Nephron progenitor cell (in vitro differentiated cells): ENCODE data around the gene SLC35C1.
"Not testable (repeated sequence)": the region's sequence is repeated elsewhere in the genome, so short reads cannot be mapped to it uniquely, and the experiment has no call there.

ENCODE experiments used
- DNase-seq: peaks from one replicate; pipeline ENCODE4 v3.0.0; 2021
- H3K27ac Mint-ChIP-seq: 2 replicates; pipeline ENCODE4 v1.8.0; 2021; ENCODE audit warnings: mild to moderate bottlenecking, moderate library complexity, mixed read lengths
- H3K27me3 Mint-ChIP-seq: 2 replicates; pipeline ENCODE4 v1.8.0; 2021; ENCODE audit warnings: mild to moderate bottlenecking, low read depth, mixed read lengths; ENCODE audit not compliant: poor library complexity
- H3K36me3 Mint-ChIP-seq: 2 replicates; pipeline ENCODE4 v1.8.0; 2021; ENCODE audit warnings: low read depth, mixed read lengths
- H3K4me1 Mint-ChIP-seq: 2 replicates; pipeline ENCODE4 v1.8.0; 2021; ENCODE audit warnings: mixed read lengths
- H3K4me3 Mint-ChIP-seq: 2 replicates; pipeline ENCODE4 v1.8.0; 2021; ENCODE audit warnings: mild to moderate bottlenecking, moderate library complexity, mixed read lengths
- H3K9me3 Mint-ChIP-seq: 2 replicates; pipeline ENCODE4 v1.8.0; 2021; ENCODE audit warnings: mild to moderate bottlenecking, moderate library complexity, mixed read lengths
- CTCF ChIP-seq: fragments of 200-600 bp; sonication (generic); IDR thresholded peaks from 2 replicates; pipeline ENCODE4 v1.5.0; 2021; ENCODE audit warnings: antibody characterized with exemption

Gene SLC35C1

GRCh38 chr11:45806937-45807791 is 2.2 kb downstream of the SLC35C1 start:
- Mint-ChIP-seq H3K9me3 (no peaks in the 10 kb centered on the region), H3K27ac (peak overlapping the region; percentile 29), H3K4me3 (peak overlapping the region; percentile 91), H3K36me3 (peaks cover 6% of the 10 kb centered on the region), H3K27me3 (peaks cover 25% of the 10 kb centered on the region), H3K4me1 (peaks cover 24% of the 10 kb centered on the region)
- no peak for DNase-seq
- no peak for TF ChIP-seq CTCF

GRCh38 chr11:45807792-45808238 is 2.9 kb downstream of the SLC35C1 start:
- no peak for DNase-seq
- TF ChIP-seq CTCF: no peak
- Mint-ChIP-seq H3K36me3 (peaks cover 6% of the 10 kb centered on the region), H3K27ac (no peak overlapping the region), H3K4me1 (peaks cover 27% of the 10 kb centered on the region), H3K27me3 (peaks cover 19% of the 10 kb centered on the region), H3K9me3 (no peaks in the 10 kb centered on the region), H3K4me3 (peak overlapping the region; percentile 91)

- not testable (repeated sequence) for H3K27ac Mint-ChIP-seq, H3K9me3 Mint-ChIP-seq, H3K36me3 Mint-ChIP-seq, H3K4me3 Mint-ChIP-seq, DNase-seq
- Mint-ChIP-seq H3K4me1 (peaks cover 32% of the 10 kb centered on the region), H3K27me3 (peaks cover 13% of the 10 kb centered on the region)
These were observed 3.5 kb downstream of the SLC35C1 start for GRCh38 chr11:45808427-45808826.

- no peak overlapping the region for H3K4me3 Mint-ChIP-seq
- H3K27ac Mint-ChIP-seq: no peak overlapping the region
- H3K36me3 Mint-ChIP-seq: peaks cover 6% of the 10 kb centered on the region
- H3K9me3 Mint-ChIP-seq: no peaks in the 10 kb centered on the region
- TF ChIP-seq CTCF: no peak
- peaks cover 32% of the 10 kb centered on the region for H3K4me1 Mint-ChIP-seq
- DNase-seq: no peak
- H3K27me3 Mint-ChIP-seq: peaks cover 1% of the 10 kb centered on the region
These were observed 4.8 kb downstream of the SLC35C1 start for GRCh38 chr11:45809456-45810395.

- peaks cover 6% of the 10 kb centered on the region for H3K36me3 Mint-ChIP-seq
- H3K4me1 Mint-ChIP-seq: peaks cover 33% of the 10 kb centered on the region
- no peak for TF ChIP-seq CTCF
- H3K9me3 Mint-ChIP-seq: no peaks in the 10 kb centered on the region
- H3K27ac Mint-ChIP-seq: peak overlapping the region; percentile 77
- H3K27me3 Mint-ChIP-seq: no peaks in the 10 kb centered on the region
- DNase-seq: no peak
- H3K4me3 Mint-ChIP-seq: no peak overlapping the region
These were observed 5.6 kb downstream of the SLC35C1 start for GRCh38 chr11:45810431-45811108.

GRCh38 chr11:45811109-45811435 is 6.1 kb downstream of the SLC35C1 start:
- no peaks in the 10 kb centered on the region for H3K9me3 Mint-ChIP-seq
- H3K36me3 Mint-ChIP-seq: peaks cover 6% of the 10 kb centered on the region
- no peak for DNase-seq
- no peak overlapping the region for H3K27ac Mint-ChIP-seq
- TF ChIP-seq CTCF: no peak
- H3K4me1 Mint-ChIP-seq: peaks cover 31% of the 10 kb centered on the region
- no peak overlapping the region for H3K4me3 Mint-ChIP-seq
- H3K27me3 Mint-ChIP-seq: no peaks in the 10 kb centered on the region
